Panc1 (cell line): ENCODE measurements around the gene ASIC1. TPM values are rescaled to one million over a fixed set of nuclear protein-coding genes. Genes with fewer than 3 reads are reported as not detected.

Source experiments
- ATAC-seq: fragments of 200-7000 bp; cut with Tn5 transposase; 2 replicates; pipeline ENCODE4 v1.9.1; 2020; ENCODE audit warnings: mild to moderate bottlenecking, moderate library complexity
- BruUV-seq: library from RNA; stranded (reverse); fragments of 400-500 nt; replicated peaks from 2 replicates; lab custom pipeline; 2021; lab: Mats Ljungman, UMichigan
- CTCF ChIA-PET: fragments of 300-600 bp; sonication (Branson Sonifier 250); formaldehyde crosslinking; loops from one replicate; lab custom pipeline; 2022; ENCODE audit warnings: antibody characterized with exemption; lab: Charles Lee
- POLR2A ChIA-PET: fragments of 300-600 bp; sonication (Branson Sonifier 250); formaldehyde crosslinking; loops from one replicate; lab custom pipeline; 2022; ENCODE audit warnings: antibody characterized with exemption; lab: Charles Lee
- DNase-seq: peaks from one replicate; pipeline ENCODE4 v3.0.0-alpha.2; 2010; ENCODE audit warnings: low read depth, low spot score
- H3K27ac ChIP-seq: 2 replicates; pipeline ENCODE4 v1.5.1; 2011; ENCODE audit warnings: mild to moderate bottlenecking, low read length, inconsistent platforms
- H3K27me3 ChIP-seq: fragments of 200-500 bp; sonication (Bioruptor generic); 2 replicates; pipeline ENCODE4 v1.6.0; 2014; ENCODE audit warnings: low read length, inconsistent platforms; ENCODE audit not compliant: control insufficient read depth, insufficient read depth
- H3K36me3 ChIP-seq: fragments of 200-500 bp; sonication (Bioruptor generic); 2 replicates; pipeline ENCODE4 v1.5.1; 2014; ENCODE audit warnings: inconsistent platforms, mild to moderate bottlenecking, low read length, moderate library complexity; ENCODE audit not compliant: control insufficient read depth, insufficient read depth
- H3K4me1 ChIP-seq: 2 replicates; pipeline ENCODE4 v1.5.1; 2011; ENCODE audit warnings: inconsistent platforms, mild to moderate bottlenecking, low read length, moderate library complexity; ENCODE audit not compliant: control insufficient read depth, insufficient read depth
- H3K4me3 ChIP-seq, 2 experiments: 2 replicates each; pipeline ENCODE4 v1.5.1; 2011 to 2012; ENCODE audit warnings: low read depth in 2 of 2, low read length in 2 of 2, mild to moderate bottlenecking in 2 of 2, inconsistent platforms in 1 of 2, moderate library complexity in 1 of 2
- H3K9me3 ChIP-seq: fragments of 200-500 bp; sonication (Bioruptor generic); 2 replicates; pipeline ENCODE4 v1.5.1; 2014; ENCODE audit warnings: low read depth, mild to moderate bottlenecking, inconsistent platforms, low read length, moderate library complexity; ENCODE audit not compliant: control insufficient read depth, insufficient read depth
- POLR2AphosphoS5 ChIP-seq: IDR thresholded peaks from 2 replicates; pipeline ENCODE4 v1.6.1; 2012; ENCODE audit warnings: mild to moderate bottlenecking, low read depth, low read length, moderate library complexity
- REST ChIP-seq, 2 experiments: IDR thresholded peaks; 2 replicates each; pipeline ENCODE4 v1.6.1; 2011 to 2012; ENCODE audit warnings: low read depth in 2 of 2, control low read depth in 1 of 2, low read length in 1 of 2, mild to moderate bottlenecking in 1 of 2, moderate library complexity in 1 of 2; ENCODE audit not compliant: insufficient read depth in 1 of 2
- SIN3A ChIP-seq: IDR thresholded peaks from 2 replicates; pipeline ENCODE4 v1.6.1; 2012; ENCODE audit warnings: low read depth, mild to moderate bottlenecking, low read length, moderate library complexity, borderline replicate concordance; ENCODE audit not compliant: insufficient read depth
- TCF7L2 ChIP-seq: IDR thresholded peaks from 2 replicates; pipeline ENCODE4 v1.6.1; 2011; ENCODE audit warnings: mild to moderate bottlenecking, low read depth, low read length, inconsistent platforms
- in situ Hi-C: cut with HindIII; loops from 2 replicates; pipeline ENCODE4 v1.10.0; 2016; ENCODE audit warnings: low sequenced_read_pairs, low pct_unique_long_range_greater_than_20kb
- intact Hi-C: fragments of 100-400 bp; cut with micrococcal nuclease; formaldehyde crosslinking; loops from one replicate; pipeline ENCODE4 v1.10.0; 2022; ENCODE audit not compliant: unreplicated experiment
- total RNA-seq: library from RNA; stranded (reverse); gene quantifications from one replicate; pipeline ENCODE4 v1.2.1, GENCODE V29; 2021; ENCODE audit not compliant: unreplicated experiment
- TF ChIP-seq, protein P1 (sequence below): fragments of 450-650 bp; IDR thresholded peaks from 2 replicates; pipeline ENCODE4 v1.5.1; 2017; ENCODE audit warnings: mild to moderate bottlenecking

The ASIC1 gene
- total RNA-seq, 1 experiment from 2014 or later, result 13.5 TPM

GRCh38 chr12:50065726-50066310 lies 8.4 kb downstream of the ASIC1 start:
- no peaks in the 10 kb centered on the region for H3K36me3 ChIP-seq
- no TSS peak for BruUV-seq
- in situ Hi-C loops (no loop called here), intact Hi-C loops (no loop called here)
- no peak overlapping the region for H3K27ac ChIP-seq
- POLR2A ChIA-PET, result no interaction called here
- no peaks in the 10 kb centered on the region for H3K9me3 ChIP-seq
- DNase-seq (no peak), ATAC-seq (no peak)
- TF ChIP-seq, protein P1, sequence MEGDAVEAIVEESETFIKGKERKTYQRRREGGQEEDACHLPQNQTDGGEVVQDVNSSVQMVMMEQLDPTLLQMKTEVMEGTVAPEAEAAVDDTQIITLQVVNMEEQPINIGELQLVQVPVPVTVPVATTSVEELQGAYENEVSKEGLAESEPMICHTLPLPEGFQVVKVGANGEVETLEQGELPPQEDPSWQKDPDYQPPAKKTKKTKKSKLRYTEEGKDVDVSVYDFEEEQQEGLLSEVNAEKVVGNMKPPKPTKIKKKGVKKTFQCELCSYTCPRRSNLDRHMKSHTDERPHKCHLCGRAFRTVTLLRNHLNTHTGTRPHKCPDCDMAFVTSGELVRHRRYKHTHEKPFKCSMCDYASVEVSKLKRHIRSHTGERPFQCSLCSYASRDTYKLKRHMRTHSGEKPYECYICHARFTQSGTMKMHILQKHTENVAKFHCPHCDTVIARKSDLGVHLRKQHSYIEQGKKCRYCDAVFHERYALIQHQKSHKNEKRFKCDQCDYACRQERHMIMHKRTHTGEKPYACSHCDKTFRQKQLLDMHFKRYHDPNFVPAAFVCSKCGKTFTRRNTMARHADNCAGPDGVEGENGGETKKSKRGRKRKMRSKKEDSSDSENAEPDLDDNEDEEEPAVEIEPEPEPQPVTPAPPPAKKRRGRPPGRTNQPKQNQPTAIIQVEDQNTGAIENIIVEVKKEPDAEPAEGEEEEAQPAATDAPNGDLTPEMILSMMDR, result no peak
- no peak for TF ChIP-seq TCF7L2
- no peak for TF ChIP-seq SIN3A
- TF ChIP-seq POLR2AphosphoS5, result no peak
- no peak for TF ChIP-seq REST (IDR thresholded peaks at IDR 0.05; ENCODE audit: insufficient read depth in 1 of 2, low read depth in 2 of 2, low read length in 1 of 2)
- 0 out of 2 replicates have a peak, but pooled peaks cover 3% of the 10 kb centered on the region for H3K4me1 ChIP-seq
- H3K4me3 ChIP-seq, result no peak overlapping the region
- H3K27me3 ChIP-seq, result no peaks in the 10 kb centered on the region
- CTCF ChIA-PET, result interaction anchor here (0.6 to 3.9 kb wide), 3 partner anchors 9 to 99 kb away, joined by 3 to 13 read pairs (median 3); no protein-coding TSS in a partner anchor

DNA sequence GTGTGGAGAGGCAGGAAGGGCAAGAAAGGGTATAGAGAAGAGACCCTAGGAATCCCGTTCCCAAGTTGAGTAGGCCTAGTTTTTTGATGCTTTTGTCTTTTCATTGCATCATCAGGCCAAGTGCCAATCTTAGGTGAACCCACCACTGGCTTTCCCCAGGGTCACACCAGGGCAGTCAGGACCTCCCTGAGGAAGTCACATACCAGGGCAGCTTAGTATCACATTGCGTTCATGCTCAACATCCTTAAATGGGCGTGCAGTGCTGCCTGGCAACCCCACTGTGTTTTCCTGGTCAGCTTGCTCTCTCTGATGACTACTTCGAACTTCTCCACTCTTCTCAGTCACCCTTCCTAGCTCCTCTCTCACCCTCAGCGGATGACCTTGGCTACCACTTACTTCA lies 9.0 kb downstream of the ASIC1 start:
- H3K9me3 ChIP-seq, result no peaks in the 10 kb centered on the region

More for the DNA sequence above, 9.0 kb downstream of the ASIC1 start:
- CTCF ChIA-PET, result interaction anchor here (0.6 to 3.9 kb wide), 2 partner anchors 10 to 99 kb away, joined by 3 to 13 read pairs; no protein-coding TSS in a partner anchor
- no peak overlapping the region for H3K4me3 ChIP-seq
- POLR2A ChIA-PET, result no interaction called here
- in situ Hi-C loops, result no loop called here
- DNase-seq, result no peak
- H3K27me3 ChIP-seq, result no peaks in the 10 kb centered on the region
- TF ChIP-seq, protein P1, result no peak
- TF ChIP-seq SIN3A, result no peak
- TF ChIP-seq REST (IDR thresholded peaks at IDR 0.05; ENCODE audit: insufficient read depth in 1 of 2, low read depth in 2 of 2, low read length in 1 of 2), result no peak
- TF ChIP-seq POLR2AphosphoS5, result no peak
- no peak for TF ChIP-seq TCF7L2
- intact Hi-C loops, result no loop called here
- no peaks in the 10 kb centered on the region for H3K36me3 ChIP-seq
- 0 out of 2 replicates have a peak, but pooled peaks cover 3% of the 10 kb centered on the region for H3K4me1 ChIP-seq
- no TSS peak for BruUV-seq
- no peak for ATAC-seq
- no peak overlapping the region for H3K27ac ChIP-seq
